Measurements from ENCODE around the gene TMEM30B.
A peak's percentile ranks its signal among the peaks of the same experiment; 100 is the strongest.

The TMEM30B gene

DNA sequence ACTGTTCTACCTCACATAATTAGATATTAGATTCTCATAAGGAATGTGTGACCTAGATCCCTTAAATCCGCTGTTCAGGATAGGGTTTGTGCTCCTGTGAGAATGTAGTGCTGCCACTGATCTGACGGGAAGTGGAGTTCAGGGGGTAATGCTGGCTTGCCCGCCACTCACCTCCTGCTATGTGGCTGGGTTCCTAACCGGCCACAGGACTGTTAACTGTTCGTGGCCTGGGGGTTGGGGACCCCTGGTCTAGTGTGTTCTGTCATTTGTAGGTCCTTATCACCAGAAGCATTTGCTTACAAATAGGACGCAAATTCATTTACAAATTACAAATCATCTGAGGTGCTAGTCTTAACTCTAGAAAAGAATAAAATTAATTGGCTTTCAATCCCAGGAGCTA lies 16.4 kb upstream of the TMEM30B start:
- no peak for DNase-seq

DNA sequence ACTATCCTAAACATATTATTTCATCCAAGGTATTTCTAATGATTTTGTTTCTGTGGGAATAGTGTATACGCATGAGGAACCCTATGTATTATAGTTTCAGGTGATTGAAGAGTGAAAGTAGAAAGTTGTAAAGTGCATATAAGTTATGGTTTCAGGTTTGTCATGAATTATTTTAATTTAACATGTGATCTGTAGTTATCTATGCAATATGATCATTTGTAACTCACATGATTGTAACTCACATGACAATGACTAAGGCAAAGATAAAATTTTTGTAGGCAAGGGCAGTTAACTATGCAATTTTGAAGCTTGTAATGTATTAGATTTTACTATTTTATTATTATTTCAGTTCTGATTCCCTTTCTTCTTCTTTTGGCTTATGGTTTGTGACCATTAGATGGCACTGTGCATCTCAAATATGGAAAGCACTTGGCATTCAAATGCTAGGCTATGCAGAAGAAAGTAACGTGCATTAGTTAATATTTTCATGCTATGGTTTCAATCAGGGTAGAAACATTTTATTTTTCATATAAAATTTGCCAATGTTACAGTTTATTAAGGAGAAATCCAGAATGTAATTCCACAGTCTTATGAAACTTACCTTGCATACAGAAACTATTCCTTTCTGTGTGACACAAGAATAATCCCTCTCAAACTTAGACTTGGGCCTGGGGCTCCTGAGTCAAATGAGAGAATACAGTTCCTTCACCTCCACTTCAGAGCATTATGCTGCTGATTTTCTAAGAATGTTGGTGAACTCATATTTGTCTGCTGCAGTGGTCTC lies 15.8 kb upstream of the TMEM30B start:
- DNase-seq: no peak

DNA sequence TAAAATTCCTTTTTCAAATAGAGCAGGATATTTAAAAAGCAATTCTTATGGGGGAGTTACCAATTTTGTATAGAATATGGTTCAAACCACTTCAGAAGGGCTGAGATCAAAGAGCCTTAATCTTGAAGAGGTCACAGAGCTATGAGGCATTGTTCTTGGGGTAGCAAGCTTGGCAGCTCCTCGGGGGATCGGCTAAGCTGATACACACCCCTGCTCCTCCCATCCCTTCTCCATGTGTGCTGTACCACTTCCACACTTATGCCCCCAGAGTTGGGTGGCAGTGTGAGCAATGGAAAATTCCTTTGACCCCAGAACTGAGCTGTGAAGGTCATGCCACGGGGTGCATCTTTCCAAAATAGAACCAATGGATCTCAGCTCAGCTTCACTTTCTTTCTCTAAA lies 15.0 kb upstream of the TMEM30B start:
- DNase-seq: no peak

DNA sequence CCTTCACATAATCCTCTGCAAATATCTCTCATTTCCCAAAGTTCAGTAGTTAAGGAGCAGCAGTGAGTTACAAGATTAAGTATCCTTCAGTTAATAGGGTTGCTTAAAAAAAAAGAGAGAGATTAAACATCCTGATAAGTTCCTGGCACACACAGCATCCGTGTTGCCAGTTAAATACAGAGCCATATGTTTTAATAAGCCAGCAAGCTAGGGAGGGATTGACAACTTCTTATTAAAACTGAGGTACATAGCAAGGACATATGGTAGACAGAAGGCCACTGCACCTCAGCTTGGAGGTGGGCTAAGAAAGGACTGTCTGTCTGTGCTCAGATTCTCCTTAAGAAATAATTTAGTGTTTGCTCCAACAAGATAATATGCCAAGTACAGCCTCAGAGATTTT lies 9.6 kb upstream of the TMEM30B start:
- no peak for DNase-seq

DNA sequence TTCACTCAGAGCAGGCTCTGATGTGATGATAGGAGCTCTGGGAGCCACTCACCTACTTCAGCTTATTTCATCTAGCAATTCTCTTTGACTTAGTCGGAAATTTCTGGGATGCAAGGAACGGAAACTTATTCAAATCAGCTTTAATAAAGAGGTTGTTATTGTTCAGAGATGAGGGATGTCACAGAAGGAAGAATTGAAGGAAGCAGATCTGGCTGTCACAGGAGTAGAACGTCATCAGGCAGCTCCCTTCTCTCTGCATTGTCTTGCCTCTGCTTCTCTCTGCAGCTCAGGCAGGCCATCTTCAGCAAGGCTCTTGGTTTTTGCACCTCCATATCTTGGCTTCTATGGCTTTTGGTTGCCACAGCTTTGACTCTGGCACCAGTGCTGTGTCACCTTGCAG lies 7.6 kb upstream of the TMEM30B start:
- no peak for DNase-seq

DNA sequence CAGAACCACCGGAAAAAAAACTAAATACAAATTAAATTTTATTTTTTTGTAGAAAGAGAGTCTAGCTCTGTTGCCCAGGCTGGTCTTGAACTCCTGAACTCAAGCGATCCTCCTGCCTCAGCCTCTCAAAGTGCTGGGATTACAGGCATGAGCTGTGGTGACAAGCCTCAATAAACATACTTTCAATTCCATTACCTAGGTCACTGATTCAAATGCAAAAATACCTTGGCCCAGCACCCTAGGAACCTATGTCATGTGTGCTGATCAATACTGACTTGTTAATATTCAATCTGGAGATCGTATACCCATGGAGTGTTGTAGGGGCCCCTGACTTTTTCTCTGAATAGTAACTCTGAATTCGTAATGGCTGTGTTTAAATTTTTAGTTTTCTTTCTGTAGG lies 7.1 kb upstream of the TMEM30B start:
- DNase-seq: no peak

DNA sequence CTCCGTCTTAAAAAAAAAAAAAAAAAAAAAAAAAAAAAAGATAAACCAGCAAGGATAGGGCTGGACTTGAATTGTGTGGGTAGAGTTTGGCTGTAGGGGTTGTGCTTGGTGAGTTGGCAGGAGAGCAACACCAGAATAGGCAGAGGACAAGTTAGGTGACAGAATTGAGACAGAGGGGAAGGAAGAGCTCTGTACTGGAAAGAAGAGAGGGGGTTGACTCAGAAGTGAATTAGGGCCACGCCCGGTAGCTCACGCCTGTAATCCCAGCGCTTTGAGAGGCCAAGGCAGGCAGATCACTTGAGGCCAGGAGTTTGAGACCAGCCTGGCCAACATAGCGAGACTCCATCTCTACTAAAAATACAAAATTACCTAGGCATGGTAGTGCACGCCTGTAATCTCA lies 6.1 kb upstream of the TMEM30B start:
- no peak for DNase-seq

DNA sequence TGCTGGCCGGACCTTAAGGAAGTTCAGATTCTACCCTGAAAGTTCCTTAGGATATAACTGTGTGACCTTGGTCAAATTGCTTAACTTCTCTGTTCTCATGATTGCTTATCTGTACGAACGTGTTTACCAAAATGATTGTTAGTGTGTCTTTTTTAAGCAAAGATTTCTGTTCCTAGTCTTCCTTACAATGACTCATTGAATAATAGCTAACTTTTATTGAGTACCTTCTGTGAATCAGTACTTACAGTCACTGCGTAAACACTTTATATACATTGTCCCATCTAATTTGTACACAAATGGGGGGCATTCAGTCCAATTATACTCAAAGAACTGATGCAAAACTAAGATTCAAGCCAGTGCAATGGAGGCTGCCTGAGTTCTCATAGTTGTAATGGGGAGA lies 4.2 kb upstream of the TMEM30B start:
- DNase-seq: no peak

DNA sequence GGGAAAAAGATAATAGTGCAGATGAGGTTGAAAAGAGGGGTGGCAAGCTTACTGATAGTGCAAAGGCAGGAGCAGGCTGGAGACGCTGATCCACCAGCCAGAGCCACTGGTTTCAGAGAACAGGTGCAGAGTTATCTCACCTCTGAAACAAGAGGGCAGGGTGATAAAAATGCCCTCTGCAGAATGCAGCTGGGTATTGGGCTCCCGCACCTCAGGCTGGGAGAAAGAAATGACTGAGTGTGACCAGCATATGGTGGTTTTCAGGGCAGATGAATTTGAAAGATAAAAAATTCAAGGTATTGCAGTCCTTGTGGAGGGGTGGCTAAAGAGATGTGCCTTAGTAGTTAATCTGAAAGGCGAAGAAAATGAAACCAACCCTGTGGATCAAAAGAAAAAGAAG lies 2.9 kb upstream of the TMEM30B start:
- no peak for DNase-seq

DNA sequence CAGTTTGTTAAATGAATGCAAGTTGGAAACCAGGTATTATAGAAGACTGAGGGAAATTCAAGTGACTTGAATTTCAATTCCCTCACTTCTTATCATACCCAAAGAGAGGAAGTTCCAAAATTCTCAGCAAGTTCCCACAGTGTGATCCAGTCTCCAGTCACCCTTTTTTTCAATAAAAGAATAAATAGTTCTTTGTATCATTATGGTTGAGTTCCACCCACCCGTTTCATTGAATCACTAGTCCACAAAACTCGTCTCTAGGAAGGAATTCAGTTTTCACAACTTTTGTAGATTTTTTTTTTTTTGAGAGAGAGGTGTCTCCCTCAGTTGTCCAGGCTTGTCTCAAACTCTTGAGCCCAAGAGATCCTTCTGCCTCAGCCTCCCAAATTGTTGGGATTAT lies 1.6 kb upstream of the TMEM30B start:
- DNase-seq: no peak

DNA sequence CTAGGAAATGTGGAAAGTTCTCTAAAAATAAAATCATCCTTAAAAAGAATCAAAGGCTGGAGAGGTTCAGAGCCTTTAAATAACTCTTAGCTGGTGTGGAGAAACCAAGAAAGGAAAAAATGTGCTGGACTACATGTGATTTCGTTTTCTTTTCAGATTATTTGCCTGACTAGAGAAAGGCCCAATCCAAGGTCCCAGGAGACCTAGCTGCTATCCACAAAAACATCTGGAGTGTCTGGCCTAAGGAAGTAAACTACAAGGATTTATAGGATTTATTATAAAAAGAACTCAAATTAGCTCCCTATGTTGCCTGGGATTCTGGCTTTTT lies 774 bp upstream of the TMEM30B start:
- no peak for DNase-seq

DNA sequence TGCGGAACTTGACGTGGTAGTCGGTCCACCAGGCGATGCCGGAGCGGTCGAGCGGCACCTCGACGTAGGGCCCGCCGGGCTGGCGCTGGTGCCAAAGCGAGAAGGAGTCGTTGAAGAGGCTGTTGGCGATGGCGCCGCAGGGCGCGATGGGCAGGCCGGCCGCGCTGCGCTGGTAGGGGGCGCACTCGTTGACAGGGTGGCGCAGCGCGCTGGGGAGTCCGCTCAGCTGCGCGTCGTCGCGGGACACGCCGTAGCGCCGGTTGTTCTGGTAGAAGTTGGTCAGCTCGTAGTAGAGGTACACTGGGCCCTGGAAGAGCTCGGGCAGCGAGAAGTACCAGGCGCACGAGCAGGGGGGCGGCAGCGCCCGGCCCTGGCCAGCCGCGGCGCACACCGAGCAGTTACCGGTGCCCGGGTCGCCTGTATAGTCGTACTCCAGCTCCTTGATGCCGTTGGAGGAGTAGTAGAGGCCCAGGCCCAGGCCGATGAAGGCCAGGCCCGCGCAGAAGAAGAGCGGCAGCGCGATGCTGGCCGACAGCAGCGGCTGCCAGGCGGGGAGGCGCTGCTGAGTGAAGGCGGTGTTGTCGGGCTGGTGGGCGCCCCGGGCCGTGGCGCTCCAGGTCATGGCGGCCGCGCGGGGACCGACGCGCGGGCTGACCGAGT lies 482 bp downstream of the TMEM30B start:
- peak; percentile 68 for DNase-seq

DNA sequence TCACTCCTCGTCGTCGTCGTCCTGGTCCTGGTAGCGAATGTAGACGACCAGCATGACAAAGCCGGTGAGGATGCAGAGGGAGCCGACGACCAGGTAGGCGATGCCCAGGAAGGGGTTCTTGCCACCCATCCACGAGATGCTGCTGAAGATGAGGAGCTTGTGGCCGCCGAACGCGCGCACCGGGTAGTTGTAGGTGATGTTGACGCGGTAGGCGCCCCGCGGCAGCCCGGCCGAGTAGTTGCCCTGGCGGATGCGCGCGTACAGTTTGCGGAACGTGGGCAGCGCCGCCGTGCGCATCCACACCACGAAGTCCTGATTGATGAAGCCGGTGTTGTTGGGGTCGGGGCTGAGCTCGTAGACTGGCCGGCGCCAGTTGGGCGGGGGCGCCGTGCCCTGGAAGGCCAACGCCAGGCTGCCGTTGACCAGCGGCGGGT lies 1.0 kb downstream of the TMEM30B start:
- DNase-seq: no peak

DNA sequence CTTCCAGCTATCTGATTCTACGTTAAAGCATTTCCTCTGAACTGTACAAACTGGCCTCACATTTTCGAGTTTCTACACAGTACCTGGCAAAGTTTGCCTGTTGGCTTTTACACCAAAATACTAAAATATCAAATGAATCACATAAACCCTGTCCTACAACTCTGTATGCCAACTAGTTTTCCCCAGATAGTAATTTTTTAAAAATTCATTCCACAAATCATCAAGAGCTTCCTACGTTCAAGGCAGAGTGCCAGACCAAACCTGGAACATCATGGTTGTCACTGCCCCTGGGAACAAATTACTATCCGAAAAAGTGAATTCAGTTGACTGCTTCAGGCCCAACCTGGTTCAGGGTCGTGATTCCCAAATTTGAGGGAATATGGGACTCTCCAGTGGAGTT lies 2.1 kb downstream of the TMEM30B start:
- no peak for DNase-seq

DNA sequence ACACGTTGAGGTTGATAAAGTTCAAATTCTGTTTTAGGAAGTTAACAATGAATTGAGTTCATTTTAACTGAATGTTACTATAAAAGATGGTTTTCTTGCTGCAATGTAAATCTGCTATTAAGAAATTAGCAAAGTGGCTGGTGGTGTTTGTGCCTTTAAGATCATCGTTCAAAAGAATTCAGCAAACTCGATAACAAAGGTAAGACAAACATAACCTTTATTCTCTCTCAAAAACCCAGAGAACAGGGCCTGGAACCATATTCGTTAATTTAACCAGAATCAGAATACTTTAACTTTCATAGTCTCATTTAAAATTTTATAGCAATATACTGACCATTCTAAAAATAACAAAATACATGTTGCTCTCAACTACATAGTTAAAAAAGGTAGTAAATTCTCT lies 3.4 kb downstream of the TMEM30B start:
- DNase-seq: no peak

DNA sequence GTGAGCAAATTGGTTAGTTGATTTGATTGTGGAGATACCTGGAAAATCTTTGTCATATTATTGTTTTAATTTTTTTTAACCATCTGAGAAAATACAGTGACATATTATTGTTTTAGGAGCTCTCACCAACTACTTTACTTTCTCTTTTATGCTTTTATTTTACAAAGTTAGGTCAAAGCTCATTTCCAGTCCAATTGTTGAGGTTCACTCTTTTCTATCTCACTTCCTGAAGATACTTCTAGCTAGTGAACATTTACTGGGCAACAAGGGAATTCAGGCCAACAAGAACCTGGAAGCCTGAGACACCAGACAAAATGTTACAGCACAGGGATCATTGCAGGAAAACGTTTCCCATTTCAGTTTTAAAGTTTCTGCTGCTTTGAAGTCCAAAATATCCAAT lies 3.9 kb downstream of the TMEM30B start:
- no peak for DNase-seq

DNA sequence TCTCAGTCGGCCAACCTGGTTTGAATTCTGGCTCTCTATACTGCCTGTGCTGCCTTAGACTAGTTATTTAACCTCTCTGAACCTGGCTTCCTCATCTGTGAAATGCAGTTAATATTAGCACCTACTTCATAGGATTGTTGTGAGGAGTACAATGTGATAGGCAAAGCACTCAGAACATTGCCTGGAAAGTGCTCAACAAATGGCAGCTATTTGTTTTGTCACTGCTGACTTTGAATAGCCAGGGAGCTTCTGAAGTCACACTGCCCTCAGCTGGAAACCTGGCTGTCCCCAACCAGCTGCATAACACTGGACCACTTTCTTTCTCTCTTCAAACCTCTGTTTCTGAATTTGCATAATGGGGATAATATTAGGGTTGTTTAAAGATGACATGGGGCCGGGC lies 9.6 kb downstream of the TMEM30B start:
- DNase-seq: no peak

DNA sequence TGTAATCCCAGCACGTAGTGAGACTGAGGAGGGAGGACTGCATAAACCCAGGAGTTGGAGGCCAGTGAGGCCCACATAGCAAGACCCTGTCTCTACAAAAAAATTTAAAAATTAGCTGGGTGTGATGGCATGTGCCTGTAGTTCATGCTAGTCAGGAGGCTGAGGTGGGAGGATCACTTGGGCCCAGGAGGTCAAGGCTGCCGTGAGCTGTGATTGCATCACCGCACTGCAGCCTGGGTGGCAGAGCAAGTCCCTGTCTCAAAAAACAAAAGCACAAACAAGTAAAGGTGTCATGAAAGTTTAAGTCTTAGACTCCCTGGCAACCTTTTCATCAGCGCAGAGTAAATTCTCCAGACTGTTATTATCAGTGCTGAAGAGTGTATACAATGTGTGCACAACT lies 10.4 kb downstream of the TMEM30B start:
- DNase-seq: no peak

DNA sequence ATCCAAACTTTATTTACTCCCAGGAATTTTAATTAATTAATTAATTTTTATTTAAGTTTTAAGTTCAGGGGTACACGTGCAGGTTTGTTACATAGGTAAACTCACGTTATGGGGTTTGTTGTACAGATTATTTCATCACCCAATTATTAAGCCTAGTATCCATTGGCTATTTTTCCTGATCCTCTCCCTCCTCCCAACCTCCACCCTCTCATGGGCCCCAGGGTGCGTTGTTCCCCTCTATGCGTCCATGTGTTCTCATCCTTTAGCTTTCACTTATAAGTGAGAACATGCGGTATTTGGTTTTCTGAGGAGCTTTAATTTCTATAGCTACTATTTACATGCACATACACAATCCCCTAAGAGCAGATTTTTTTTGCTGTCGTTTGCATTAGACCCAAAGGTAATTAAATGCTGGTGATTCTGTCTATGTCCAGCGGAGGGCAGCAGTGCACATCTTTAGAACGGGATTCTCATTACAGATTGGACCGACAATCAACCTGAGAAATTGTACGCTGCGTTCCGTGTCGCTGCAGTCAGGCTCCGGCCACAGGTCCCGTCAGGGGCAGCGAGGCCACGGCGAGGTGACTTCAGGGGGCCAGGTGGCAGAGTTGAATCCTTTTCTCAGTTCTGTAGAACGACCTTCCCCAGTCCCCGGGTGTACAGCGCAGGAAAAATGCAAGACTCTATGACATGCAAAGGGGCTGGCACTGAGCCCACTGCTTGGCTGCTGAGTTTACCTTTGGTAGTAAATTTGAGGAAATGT lies 11.6 kb downstream of the TMEM30B start:
- DNase-seq: peak; percentile 84

DNA sequence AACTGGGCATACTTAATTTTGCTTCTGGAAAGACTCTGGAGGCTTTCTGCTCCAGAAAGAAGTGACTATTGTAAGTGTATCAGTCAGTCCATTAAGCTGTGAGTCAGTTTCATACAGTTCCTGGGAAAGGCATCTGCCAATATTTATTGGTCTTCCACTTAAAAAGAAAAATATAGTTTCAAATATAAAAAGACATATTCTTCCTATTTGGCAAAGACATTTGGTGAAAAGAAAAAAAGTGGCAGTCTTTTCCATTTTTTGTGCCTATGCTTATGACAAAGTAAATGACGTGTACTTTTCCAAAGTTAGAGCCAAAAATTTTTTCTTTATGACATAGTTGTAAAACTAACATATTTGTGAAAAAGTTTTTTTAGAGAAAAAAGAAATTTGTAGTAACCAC lies 12.3 kb downstream of the TMEM30B start:
- DNase-seq: no peak

DNA sequence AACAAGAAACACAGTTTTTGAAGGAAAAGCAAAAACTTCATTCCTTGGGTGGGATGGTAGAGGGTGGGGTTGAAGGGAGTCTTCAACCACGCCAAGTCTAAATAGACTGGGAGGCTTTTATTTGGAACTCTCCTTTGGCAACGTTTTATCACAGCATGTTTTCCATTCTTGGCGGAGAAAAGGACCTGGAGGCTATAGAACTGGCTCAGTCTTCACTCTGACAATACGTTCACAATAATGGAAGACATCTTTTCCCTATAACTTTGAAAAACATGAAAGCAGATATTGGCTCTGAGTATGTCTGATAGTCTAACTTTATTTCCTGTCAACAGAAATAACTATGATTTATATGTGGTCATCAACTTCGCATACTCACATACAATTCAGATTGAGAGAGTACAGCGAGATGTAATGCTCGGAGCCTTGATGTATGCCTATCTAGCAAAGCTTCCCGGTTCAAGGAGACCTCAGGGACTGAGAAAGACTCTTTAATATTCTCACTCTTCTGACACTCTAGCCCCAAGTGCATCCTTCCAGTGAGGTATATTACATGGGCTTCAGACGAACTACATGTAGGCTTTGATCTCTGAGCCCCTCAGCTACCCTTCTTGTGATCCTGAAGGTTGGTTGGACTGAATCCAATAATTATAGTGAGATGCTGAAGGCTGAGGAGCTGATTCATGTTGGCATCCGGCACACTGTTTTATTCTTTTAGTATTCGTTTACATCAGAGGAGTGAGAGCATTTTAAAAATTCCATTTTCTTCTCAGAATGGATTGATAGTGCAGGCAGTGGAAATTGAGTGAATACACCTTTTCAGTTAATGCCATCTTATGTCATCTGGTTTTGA lies 14.0 kb downstream of the TMEM30B start:
- DNase-seq: no peak

DNA sequence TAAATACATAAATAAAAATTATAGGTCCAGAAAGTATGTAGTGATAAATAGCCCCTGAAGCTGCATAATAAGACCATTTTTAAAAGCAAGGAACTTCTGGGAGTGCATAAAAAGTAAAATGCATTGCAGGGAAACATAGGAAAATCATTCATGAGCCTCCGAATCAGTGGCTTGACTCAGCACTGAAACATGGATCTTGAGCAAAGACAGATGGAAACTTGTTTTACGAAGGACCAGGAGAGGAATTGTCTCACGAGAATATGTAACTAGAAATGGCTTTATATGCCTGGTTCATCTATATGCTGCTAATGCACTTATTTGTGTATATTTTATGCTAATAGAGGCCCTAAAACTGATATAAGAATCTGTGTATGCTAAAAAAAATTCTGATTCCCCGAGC lies 14.7 kb downstream of the TMEM30B start:
- no peak for DNase-seq

DNA sequence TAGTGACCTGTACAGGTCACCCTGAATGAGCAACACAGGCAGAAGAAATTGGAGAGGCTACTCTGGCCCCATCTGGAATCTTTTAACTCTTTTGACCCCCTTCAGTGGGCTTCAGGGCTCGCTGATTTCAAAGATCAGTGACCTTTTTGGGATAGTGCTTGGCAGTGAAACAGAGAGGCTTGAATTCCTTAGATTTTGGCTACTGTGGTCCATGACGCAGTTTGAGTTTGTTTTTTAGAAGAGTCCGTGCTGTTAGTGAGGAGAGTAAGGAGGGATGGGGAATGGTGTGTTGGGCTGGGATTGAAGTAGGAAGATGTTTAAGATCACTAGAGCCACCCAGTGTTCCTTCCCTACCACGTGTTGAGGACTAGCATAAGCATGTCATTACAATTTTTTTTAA lies 16.5 kb downstream of the TMEM30B start:
- no peak for DNase-seq

Measured in NCI-H2107 (cell line).